GM18873 (cell line): ENCODE data around the gene NSMF.

Source experiments
- ATAC-seq: cut with Tn5 transposase; IDR thresholded peaks from one replicate; pipeline ENCODE4 v1.9.1; 2021; ENCODE audit warnings: mild to moderate bottlenecking, moderate library complexity, moderate number of reproducible peaks; ENCODE audit not compliant: unreplicated experiment, low FRiP score

Gene NSMF

GRCh38 chr9:137398561-137399468, 60.3 kb downstream of the NSMF start:
- no peak for ATAC-seq

GRCh38 chr9:137397675-137398423, 61.3 kb downstream of the NSMF start:
- ATAC-seq: no peak
